GM19395 (cell line): ENCODE measurements around the gene ADORA3.

Experiments used
- ATAC-seq: cut with Tn5 transposase; IDR thresholded peaks from one replicate; pipeline ENCODE4 v1.9.1; 2021; ENCODE audit warnings: mild to moderate bottlenecking, moderate library complexity; ENCODE audit not compliant: unreplicated experiment

The ADORA3 gene

DNA sequence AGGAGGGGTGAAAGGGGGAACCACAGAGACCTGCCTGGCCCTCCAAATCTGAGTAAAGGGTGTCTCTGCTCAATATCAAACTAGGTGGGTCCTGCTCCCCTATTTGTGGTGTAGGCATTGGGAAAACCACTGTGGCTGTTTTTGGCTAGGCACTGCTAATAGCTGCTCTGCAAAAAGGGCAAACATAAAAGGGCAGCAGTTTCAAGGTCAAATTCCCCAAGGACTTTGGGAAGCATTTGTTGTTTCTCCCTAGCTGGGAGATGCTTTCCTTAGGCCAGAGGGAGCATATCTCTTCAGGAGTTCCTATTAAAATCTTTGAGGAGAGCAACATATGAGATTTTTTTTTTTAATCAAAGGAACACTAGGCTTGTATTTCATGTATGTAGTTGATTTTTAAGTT is 27.2 kb downstream of the ADORA3 start:
- no peak for ATAC-seq

DNA sequence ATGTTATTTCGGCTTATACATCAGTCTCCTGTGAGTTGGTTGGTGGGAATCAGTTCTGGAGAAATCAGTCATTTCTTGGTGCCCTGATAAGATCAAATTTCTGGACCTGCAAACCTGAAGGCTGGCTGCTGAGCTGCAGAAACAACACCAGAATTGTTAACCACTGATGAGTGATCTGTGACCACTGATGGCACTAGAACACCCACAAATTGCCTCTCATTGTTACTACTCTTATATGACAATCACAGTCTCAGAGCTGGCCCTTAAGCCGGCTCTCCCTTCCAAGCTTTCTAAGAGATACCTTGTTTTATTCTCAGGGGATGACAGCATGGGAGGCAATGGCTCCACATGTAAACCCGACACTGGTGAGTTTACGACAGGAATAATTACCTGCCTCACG is 27.7 kb downstream of the ADORA3 start:
- no peak for ATAC-seq

DNA sequence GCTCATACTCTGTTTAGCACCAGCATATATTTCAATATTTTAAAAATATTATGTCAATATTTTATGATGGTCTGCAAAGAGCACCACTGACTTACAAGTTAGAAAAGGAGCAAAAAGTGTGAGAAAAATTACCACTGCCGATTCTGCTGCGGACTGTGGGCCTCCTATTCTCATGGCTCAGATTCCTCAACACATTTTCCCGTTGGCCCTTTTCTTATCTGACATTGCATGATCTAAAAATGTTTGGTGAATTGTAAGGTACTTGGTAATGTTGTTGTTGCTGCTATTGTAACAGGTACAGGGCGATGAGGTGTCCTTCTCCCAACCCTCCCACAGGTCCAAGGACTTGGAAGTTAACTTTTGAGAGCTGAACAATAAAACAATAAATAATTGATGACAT is 28.9 kb downstream of the ADORA3 start:
- ATAC-seq, result no peak

DNA sequence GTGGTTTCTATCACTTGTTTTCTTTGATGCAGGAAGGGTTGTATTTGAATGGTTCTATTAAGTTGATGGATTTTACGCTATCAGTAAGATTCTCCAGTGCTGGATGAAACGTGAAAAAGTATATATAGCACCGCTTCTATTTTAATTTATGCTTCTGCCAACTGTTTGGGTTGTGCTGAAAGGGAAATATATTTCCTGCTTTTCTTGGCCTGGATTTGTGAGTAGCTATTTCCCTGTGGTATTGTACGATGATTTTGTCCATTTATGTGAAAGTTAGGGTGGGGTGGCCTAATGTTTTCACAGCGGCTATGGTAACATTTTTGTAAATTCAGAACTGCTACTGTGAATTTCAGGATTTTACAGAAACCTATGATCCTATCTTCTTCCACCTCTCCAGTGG is 29.3 kb downstream of the ADORA3 start:
- no peak for ATAC-seq

DNA sequence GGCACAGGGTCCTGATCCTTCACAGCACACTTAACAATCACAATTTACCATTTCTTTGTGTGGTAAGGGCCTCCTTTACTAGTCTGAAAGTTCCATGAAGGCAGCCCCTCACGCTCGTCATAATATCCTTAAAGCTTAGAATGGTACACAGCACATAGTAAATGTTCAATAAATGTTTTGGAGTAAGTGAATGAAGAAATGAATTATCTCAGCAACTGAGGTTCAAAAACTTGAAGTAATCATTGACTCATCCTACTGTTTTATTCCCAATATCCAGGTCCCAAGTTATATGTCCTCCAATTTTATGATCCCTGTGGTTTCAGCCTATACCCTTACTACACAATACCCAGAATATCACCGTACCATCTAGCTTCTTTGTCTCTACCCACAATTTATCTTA is 31.9 kb downstream of the ADORA3 start:
- no peak for ATAC-seq

DNA sequence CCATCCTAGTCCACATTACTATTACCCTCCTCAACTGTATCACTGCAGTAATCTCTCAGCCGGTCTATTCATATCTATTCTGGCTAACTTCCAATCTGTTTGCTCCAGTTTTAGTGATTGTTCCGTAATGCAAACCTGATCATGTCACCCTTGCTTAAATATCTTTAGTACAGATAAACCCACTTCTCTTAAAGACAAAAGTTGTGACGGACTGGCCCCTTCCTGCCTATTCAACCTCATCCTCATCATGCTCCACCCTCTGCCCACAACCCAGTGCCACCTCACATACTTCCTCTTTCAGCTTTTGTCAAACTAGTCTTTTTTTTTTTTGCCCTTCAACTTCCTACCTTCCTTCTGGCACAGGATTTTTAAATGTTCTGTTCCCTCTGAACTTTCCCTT is 32.4 kb downstream of the ADORA3 start:
- ATAC-seq, result no peak

DNA sequence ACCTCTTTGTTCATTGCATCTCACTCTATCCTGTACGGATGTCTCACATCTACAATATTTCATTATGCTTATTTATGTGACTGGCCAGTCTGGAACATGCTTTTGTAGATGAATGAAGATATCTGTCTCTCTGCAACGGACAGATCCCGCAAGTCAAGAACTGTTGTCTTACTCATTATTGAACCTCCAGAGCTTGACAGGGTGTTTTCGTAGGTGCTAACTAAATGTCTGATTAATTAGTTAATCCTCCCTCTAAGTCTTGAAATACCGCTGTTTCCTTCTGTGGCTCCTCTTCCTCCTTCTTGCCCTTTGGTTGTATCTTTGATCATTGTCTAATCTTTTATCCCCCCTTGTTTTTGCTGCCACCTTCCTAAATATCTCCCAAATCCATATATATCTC is 32.8 kb downstream of the ADORA3 start:
- no peak for ATAC-seq

DNA sequence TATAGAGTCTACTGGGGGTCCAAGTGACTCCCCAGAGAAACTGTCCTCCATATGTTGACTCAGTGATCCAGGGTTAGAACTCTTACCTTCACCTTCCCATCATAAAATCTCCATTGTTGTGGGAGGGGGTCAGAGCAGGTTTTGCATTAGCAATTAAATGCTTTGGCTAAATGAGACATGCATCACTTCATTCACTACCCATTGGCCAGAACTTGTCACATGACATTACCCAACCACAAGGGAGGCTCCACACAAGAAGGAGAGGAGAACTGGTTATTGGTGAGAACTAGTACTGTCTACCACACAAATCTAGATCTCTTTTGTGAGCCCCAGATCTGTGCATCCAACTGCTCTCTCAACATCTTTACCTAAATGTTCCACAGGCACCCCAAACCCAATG is 33.9 kb downstream of the ADORA3 start:
- no peak for ATAC-seq

DNA sequence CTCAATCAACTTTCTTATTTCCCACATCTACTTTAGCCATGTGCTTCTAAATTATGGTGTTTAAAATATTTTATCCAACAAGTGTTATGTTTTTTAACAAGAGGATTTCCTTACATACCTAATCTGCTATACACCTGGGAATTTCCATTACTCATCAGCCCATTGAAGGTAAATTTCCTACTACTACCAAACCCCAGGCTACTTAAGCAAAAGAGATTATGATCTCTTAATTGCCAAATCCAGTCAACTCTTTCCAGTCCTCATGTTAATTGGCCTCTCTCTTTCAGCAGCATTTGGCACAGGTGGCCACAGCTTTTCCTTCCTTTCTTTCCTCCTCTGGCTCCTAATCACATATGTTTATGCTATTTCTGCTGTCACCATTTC is 34.7 kb downstream of the ADORA3 start:
- no peak for ATAC-seq

DNA sequence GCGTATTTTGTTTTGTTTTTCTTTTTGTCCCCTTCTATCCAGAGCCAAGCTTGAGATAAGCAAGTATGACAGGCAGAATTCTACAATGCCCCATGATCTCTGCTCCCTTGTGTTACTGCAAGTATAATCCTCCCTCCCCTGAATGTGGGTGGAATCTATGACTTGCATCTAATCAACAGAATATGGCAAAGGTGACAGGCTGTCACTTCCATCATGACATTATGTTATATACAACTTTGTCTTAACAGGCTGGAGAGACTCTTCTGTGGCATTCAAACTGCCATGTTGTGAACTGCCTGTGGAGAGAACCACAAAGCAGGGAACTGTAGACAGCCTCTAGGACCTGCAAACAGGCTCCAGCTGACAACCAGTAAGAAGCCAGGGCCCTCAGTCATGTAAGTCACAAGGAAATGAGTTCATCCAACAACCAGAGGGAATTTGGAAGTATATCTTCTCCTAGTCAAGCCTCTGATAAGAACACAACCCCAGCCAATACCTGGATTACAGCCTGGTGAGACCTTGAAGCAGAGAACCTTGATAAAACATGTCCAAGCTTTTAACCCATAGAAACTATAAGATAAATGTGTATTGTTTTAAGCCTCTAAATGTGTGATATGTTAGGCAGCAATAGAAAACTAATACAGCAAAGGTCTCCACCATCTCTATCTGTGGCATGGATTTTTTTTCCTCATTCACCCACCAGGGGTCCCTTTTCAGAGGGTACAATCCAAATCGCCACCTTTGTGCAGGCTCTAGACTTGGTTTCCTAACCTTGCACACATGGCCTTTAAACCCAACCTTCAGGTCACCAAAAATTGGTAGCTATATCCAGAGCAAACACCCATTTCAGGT is 35.3 kb downstream of the ADORA3 start:
- no peak for ATAC-seq

DNA sequence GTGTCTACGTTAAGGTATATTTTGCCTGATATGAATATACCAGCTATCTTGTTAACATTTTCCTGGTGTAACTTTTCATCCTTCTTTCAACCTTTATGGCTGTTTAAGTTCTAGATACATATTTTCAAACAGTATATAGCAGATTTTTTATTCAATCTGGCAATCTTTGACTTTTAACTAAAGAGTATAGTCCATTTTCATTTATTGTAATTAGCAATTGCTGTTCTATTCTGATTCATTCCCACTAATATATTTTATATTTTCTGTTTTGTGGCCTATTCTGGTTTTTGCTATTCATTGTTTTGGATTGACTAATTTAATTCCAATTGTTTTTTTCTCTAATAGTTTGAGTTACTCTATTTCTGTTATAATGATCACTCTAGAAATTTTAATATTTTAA is 37.0 kb downstream of the ADORA3 start:
- no peak for ATAC-seq

DNA sequence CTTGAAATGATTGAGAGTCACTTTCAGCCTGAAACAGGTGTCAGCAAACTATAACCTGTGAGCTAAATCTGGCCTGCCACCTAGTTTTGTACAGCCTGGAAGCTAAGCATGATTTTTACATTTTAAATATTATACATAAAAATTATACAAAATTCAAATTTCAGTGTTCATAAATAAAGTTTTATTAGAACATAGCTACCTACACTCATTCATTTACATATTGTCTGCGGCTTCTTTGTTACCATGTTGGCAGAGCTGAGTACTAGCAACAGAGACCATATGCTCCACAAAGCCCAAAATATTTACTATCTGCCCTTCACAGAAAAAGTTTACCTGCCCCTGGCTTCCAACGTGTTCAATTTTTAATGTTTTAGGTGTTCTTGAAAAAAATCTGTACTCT is 37.7 kb downstream of the ADORA3 start:
- no peak for ATAC-seq

DNA sequence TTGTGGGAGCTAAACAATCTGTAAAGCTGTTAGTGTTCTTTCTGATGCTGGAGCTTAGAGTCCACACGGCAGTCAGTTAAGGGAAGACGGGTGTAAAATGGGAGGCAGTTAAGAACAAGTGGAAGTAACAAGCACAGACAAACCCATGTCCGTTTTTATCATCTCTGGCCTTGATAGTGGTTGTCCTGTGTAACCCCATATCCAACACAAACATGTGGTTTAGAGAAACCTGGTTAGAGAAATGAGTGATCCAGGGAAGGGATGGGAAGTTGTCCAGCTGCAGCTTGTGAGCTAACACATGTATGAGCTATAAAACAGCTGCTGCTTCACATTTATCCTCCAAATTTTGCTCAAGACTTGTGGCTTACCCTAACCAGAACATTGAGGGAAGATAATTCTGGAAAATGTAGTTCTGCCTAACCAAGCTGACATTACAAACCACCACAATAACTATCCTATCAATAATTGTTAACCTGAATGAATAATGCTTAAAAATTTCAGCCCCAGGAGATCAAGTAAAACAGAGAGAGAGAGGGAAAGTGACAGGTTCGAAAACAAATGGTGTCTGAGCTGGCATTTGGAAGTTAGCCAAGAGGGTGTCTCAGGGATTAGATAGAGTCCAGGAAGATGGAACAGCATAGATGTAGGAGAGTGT is 40.3 kb downstream of the ADORA3 start:
- no peak for ATAC-seq

DNA sequence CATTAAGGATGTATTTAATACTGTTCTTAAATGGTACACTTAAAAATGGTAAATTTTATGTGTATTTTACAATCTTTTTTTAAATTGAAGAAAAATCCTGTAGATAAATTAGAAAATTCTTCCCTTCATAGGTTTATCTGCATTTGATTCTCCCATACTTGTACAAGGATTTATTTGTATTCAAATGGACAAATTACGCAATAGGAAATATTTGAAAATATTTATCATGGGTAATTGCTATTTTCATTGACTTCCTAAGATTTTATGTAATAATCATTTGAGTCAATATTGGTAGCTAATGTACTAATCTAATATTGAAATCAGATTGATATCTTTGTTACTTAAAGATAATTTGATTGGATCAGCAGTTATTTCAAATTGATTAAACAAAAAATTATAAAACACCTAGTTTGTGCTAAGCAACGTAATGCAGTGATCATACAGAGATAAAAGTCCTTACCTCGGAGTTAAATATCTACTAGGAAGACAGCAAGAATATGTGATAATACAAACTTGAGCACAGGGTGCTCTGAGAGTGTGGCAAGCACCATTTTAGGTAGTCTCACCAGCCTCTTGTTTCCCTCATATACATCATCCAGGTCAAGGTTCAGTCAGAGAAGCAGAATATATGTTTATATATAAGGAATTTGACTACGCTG is 40.9 kb downstream of the ADORA3 start:
- ATAC-seq, result no peak

DNA sequence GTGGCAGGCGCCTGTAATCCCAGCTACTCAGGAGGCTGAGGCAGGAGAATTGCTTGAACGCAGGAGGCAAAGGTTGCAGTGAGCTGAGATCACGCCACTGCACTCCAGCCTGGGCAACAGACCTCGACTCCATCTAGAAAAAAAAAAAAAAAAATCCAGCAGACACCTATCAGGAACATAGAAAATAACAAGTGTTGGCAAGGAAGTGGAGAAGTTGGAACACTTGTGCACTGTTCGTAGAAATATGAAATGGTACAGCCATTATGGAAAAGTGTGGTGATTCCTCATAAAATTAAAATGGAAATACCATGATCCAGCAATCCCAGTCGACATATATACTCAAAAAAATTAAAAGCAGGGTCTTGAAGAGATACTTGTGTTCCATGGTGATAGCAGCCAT is 41.7 kb downstream of the ADORA3 start:
- ATAC-seq, result no peak

DNA sequence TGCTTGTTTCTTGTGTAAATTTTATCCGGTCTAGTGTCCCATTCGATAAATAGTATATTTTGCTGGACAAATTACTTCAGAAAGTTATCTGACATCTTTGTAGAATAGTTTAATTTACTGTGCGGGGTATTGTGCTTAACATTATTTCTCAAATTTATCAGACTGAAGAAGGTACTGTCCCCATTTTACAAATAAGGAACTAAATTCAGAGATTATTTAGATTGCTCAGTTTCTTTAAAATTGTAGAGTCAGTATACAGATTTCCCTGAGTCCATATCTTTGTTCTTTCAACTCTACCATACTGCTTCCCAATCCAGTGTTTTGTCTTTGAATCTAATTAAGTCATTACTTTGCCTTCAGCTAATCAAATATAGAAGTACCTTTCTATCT is 47.8 kb downstream of the ADORA3 start:
- no peak for ATAC-seq

DNA sequence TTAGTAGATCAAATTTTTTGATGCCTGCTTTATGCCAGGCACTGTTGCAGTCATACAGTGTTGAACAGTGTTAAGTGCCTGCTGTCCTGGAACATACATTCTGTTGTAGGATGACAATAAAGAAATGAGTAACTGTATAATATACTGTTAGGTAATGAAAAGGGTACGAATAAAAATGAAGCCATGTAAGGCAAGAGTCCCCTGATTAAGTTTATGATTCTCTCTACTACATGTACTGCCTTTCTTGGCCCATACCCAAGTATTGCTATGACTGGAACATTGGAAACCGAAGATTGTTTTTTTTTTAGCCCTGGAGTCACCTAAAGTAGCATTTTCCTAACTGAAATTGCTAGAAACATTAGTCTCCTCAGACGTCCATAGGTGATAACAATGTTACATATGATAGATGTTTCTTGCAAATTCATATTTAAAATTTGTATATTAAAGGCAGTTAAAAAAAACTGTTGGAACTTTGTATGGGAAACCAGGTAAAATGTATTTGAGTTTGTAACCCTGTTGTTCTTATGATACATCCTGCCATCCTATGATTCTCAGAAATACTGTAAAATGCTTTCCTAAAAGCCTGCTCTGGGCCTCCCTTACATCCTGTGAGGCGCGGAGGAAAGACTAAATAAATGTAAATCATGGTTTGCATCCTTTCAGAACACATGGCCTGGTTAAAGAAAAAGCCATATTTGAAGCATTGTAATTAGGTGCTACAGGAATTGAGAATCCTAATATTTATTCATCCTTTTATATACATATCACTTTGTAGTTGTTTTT is 48.4 kb downstream of the ADORA3 start:
- no peak for ATAC-seq

DNA sequence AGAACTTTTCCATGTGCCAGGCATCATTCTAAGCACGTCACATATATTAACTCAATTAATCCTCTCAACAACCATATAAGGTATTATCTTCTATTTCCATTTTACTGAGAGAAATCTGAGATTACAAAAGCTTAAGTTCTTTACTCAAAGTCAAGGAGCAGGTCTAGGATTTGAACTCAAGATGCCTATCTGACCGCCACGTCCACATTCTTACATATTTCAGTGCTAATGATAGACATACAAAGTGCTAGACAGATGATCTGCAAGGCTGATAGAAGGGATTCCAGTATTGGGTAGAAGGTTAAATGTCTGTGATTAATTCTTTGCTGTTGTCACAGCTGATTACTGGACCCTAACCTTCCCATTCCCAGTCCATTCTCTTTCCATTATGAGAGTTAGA is 49.7 kb downstream of the ADORA3 start:
- ATAC-seq, result no peak

DNA sequence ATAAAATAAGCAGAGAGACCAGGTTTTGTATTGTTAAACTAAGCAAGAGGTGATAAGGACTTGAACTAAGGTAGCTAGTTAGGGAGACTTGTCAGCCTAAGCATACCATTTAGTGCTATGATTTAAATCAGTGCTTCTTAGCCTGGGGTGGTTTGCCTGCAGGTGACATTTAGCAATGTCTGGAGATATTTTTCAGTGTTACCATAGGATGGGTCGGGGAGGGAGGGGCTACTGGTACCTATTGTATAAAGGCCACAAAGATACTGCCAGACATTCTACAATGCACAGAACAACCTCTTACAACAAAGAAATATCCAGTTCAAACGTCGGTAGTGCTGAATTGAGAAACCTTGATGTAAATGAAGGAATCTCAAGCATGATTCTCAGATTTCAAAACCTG is 50.9 kb downstream of the ADORA3 start:
- no peak for ATAC-seq

DNA sequence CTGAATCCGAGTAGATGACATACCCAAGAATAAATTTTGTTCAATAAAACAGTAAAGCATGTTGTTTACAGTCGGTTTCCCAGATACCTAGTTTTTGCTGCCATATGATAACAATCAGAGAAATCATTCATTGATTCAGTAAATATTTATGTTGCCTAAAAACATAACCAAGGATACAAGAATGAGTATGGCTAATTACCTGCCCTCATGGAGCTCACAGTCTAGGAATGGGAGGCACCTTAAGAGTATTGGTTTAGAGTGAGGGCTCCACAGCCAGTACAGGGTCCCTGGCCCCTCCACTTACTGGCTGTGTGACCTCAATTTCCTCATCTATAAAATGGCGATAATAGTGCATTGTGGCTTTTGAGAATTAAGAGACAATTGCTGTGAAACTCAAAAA is 53.2 kb downstream of the ADORA3 start:
- no peak for ATAC-seq

DNA sequence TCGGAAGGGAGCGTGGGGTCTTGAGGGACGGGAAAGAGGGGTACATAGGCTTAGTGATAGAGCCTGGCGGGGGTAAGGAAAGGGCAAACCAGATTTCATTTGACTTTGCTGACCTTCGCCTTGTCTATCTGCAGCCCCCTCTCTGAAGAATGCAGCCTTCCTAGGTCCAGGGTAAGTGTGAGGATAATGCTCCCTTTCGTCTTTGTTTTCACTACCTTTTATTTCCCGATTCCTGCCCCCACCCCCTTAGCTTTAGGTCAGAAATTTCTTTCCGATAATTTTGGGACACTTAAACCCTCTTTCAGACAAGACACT is 53.8 kb downstream of the ADORA3 start:
- ATAC-seq, result no peak
